Stimulated activated CD4-positive, alpha-beta T cell treated with anti-CD3 and anti-CD28 coated beads, Interleukin-2, amount 100 ng/mL, for 4 hours (primary cell): Measurements from ENCODE around the gene PRM3.

Experiments used
- DNase-seq: peaks from one replicate; pipeline ENCODE4 v3.0.0-alpha.2; 2020; ENCODE audit warnings: low read depth

PRM3 gene

DNA sequence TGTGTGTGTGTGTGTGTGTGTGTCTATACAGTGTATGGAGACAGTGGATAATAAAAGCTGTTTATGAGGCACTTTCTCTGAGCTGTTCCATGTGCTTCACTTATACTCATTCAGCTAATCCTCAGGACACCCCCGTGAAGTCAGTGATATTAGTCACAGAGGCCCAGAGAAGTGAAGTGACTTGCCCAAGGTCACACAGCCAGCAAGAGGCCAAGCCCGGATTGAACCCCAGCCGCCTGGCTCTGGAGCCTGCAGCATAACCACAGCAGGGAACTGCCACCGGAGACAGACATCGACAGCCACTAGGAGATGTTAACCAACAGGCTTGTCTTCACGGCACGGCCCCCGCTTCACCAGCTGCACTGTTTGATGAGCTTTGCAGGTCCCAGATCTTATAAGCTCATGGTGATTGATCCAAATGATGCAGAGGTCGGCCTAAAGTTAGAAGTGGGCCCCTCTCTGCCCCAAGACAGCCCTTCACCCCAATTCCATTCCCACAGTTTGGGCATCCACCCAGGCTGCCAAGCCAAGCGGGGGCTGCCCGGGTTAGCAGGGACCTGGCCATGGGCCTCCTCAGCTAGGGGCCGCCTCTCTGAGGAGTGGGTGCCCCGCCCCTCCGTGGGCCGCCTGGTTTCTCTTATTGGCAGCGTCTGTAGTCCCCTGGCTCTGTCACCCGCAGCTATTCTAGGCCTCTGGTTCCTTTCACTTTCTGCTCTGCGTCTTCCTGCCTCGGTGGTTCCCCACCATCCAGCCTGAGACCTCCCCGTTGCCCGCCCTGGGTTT is 48.3 kb downstream of the PRM3 start:
- DNase-seq, result peak; percentile 82

DNA sequence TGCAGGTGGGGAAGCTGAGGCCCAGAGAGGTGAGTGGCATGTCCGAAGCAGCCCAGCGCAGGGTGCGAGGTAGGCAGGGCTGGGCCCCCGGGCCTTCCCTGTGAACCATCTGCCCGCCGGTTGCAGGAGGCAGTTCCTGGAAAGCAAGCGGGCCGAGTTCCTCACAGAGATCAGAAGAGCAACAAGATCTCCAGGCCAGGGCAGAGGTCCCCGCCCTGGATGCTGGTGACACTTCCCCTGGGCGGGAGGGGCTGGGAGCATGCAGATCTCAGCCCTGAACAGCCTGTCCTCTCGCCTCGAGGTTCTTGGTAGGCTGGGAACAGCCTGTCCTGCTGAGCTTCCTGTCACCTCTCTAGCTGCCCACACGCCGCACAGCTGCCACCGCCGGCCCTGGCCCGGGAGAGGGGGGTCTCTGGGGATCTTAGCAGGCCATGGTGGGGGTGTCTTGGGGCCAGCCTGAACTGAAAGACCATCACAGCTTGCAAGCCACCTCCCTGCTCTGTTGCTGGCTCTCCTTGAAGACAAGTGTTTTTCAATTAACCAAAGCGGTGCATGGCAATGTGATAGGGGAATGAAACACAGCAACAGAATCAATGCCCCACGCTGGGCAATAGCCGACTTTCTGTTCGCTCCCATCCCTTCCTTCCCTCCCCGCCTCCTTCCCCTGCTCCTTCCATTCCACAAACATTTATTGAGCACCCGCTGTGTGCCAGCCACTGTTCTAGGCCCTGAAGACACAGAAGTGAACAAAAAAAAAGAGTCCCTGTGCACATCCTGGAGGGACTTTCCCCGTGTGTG is 49.1 kb downstream of the PRM3 start:
- DNase-seq, result peak; percentile 38
